ENCODE results near the gene PARVB. TPM values are rescaled to one million over a fixed set of nuclear protein-coding genes. Genes with fewer than 3 reads are reported as not detected.

PARVB gene
- total RNA-seq, 1 experiment from 2014 or later: 32.7 TPM

- no peak for DNase-seq (ENCODE audit: low spot score)
Observed at GRCh38 chr22:44161673-44162072, 137.6 kb downstream of the PARVB start.

GRCh38 chr22:44162960-44163359 lies 138.9 kb downstream of the PARVB start:
- DNase-seq (ENCODE audit: low spot score): no peak

DNA sequence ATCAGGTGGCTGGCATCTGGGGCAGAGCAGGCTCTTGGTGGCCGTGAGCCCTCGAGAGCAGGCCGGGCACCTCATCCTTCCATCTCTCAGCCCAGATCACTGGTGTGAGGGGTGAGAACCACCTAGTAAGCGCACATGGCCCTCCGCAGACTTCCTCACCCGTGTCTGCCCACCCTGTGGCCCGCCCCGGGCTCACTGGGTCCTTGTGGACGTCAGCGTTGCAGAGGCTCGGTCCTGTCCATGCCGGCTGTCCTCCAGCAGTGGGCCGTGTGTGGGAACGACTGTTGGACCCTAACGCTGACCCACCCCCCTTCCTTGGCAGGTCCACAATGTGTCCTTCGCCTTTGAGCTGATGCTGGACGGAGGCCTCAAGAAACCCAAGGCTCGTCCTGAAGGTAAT lies 139.4 kb downstream of the PARVB start:
- no peak for DNase-seq (ENCODE audit: low spot score)

DNA sequence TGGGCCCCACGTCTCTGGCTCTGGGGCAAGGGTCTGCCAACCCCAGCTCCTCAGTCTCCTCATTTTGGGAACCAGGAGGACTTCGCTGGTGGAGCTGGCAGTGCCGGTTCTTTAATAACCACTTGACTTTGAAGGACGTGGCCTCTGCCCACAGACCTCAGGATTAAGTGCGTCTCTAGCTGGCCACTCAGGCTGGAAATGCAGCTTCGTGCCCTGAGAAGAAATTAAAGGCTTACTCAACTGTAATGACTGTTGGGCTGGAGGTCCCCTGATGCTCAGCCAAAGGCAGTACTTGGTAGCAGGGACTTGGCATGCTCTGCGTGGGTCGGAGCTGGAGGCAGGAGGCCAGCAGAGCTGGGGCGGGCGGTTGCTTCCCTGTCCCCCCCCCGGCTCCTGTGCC lies 139.9 kb downstream of the PARVB start:
- no peak for DNase-seq (ENCODE audit: low spot score)

- no peak for DNase-seq (ENCODE audit: low spot score)
Observed at GRCh38 chr22:44165286-44165874, 141.3 kb downstream of the PARVB start.

GRCh38 chr22:44166498-44167276 lies 142.6 kb downstream of the PARVB start:
- DNase-seq (ENCODE audit: low spot score): no peak

- no peak for DNase-seq (ENCODE audit: low spot score)
Observed at GRCh38 chr22:44167501-44167900, 143.4 kb downstream of the PARVB start.

- no peak for DNase-seq (ENCODE audit: low spot score)
Observed at GRCh38 chr22:44168206-44168605, 144.1 kb downstream of the PARVB start.

DNA sequence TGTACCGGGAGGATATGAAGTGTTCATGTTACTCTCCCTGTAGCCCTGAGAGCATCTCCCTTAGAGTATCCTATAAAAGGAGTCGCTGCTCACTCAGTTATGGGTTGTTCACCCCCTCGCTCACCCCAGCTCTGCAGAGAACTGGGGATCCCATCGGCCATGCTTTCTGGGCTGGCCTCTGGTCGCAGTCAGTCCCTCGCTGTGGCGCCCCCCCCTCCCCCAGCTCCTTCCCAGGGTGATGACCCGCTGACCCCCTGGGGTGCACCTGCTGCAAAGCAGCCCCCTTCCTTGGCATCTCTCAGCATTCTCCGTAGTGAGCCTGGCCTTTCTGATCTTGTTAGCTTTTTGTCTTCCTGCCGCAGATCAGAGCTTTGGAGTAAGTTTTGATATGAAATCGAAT lies 146.4 kb downstream of the PARVB start:
- DNase-seq (ENCODE audit: low spot score): no peak

GRCh38 chr22:44171561-44171960 lies 147.5 kb downstream of the PARVB start:
- DNase-seq (ENCODE audit: low spot score): no peak

GRCh38 chr22:44172370-44173108 lies 148.4 kb downstream of the PARVB start:
- no peak for DNase-seq (ENCODE audit: low spot score)

DNA sequence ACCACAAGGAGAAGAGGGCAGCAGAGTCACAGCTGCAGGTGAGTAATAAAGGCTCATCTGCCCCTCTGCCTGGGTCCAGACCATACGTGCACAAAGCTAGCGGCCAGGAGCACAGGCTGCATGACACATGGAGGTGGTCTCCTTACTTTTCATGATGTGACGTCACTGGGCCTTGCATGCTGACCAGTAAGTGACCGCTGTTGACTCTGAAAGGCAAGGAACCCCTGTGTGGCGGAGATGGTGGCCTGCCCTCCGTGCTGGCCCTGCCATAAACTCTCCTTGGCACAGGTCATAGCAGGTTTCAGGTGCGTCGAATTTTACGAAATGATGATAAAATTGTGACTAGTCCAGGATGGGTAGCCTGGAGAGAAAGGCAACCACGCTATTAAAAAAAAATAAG lies 149.1 kb downstream of the PARVB start:
- DNase-seq (ENCODE audit: low spot score): no peak

GRCh38 chr22:44175676-44176075 lies 151.6 kb downstream of the PARVB start:
- DNase-seq (ENCODE audit: low spot score): no peak

DNA sequence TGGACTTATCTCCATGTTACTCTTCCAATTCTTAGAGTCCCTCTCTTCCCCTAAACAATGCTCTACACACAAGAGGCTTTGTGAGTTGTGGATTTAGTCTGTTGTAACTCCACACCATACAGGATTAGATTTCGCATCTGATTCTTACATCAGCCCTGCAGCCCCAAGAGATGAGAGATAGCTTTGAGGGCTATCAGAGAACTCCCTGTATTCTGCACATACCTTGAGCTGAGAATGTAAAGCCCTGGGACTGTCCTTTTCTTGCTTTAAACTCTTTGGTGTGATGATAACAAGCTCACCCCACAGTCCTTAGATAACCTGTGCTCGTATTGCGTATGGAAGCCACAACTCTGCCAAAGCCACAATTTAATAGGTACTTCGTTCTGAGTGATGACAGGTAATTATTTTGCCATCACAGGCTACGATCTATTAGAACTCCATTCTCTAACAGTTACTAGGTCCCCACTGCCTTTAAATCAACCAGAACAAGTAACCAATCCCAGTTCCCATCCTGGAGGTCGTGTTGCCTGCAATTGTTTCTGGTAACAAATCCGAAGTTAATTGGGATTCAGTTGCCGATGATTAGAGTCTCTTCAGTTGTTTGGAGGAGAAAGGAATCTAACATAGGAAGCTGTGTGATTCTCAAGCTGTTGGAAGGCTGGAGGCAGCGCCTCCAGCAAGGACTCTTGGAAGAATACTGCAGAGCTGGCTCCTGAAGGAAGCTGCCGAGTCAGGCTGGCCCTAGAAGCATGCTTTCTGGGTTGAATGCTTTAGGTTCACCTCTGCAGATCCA lies 155.3 kb downstream of the PARVB start:
- no peak for DNase-seq (ENCODE audit: low spot score)

DNA sequence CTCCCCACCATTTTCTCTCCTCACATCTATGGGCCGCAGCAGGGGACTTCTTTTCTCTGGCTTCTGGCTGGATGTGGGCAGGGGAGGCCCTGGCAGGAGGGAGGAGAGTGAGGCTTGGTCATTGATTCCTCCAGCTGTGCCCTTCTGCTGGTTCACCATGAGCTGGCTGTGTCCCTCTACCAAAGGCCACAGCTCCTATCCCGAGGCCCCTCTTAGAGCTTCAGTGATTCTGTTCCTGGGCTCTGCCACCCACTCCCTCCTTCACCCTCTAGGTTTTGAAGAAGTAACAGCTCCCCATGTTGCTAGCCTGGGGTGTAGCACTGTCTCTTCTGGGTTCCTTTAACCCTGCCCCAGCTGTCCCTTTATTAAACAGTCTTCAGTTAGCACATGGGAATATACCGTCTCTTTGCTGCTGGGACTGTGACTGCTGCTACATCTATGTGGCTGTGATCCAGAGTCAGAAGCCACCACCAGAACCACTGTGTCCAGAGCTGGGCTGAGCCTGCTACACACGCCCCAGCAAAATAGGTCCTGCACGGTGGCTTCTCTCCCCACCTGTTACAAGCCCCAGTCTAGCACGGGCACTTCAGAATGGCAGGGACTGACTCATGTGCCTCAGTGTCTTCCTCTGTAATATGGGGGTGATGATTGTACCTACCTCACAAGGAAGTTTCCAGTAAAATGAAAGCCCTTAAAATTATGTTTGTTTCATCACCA lies 156.0 kb downstream of the PARVB start:
- DNase-seq (ENCODE audit: low spot score): no peak

DNA sequence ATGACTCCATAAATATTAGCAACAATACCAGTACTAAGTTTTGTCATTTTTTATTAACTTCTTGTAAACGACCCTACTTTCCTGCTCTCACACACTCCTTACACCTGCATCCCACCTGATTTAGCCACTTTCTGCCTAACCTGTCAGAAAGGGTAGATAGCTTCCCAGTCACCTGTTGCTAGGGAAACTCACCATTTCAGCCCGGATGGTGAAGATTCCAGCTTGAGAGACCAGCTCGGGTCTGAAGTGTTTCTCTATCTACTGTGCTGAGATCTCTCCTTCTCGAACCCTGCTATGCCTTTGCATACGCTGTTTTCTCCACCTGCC lies 156.6 kb downstream of the PARVB start, which contains the start of gene PARVG:
Gene PARVG, plus strand, starts transcription at position 220 of the 327 bp plus-strand sequence. CDS start 2,405 bp downstream, outside the sequence.
- no peak for DNase-seq (ENCODE audit: low spot score)

GRCh38 chr22:44181033-44181911 lies 157.2 kb downstream of the PARVB start:
- DNase-seq (ENCODE audit: low spot score): peak; percentile 27

- no peak for DNase-seq (ENCODE audit: low spot score)
Observed at GRCh38 chr22:44181912-44182587, 157.9 kb downstream of the PARVB start.

DNA sequence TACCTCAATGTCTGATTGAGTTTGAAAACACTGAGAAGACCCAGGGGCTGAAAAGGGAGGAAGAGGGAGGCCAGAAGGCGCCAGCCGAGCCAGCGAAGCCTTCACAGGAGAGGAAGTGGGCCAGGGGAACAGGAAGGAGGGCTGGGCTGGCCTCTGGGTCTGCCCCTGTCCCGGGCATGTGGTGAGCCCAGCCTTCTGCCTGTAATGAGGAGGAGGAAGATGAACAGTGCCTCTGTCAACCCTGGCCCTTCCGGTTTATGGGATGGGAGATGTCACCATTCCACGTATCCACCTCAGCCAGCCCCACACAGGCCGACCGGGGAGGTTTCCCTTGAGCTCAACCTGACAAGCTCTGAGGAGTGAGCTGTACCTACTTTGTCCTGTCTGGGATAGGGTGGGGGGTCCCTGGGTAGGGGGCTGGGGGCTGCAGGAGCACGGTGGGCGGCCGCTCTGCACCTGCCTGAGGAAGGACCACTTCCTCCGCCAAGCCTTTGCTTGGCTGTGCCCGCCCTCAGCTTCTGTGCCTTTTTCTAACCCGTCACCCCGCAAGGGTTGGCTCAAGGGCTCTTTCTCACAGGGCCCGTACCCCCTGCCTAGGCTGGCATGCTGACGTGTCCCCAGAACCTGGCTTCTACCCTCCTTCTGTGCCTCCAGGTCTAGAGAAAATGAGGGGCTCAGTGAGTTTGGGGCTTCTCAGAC lies 158.6 kb downstream of the PARVB start:
- no peak for DNase-seq (ENCODE audit: low spot score)

All from H4 (cell line).